CD8-positive, alpha-beta memory T cell (primary cell): ENCODE data around the gene GRIK4. TPM values are rescaled to one million over a fixed set of nuclear protein-coding genes. Genes with fewer than 3 reads are reported as not detected.

ENCODE experiments used
- CTCF ChIA-PET: fragments of 350-600 bp; sonication (Branson Sonifier 250); formaldehyde crosslinking; loops from one replicate; lab custom pipeline; 2021; ENCODE audit warnings: antibody characterized with exemption; lab: Charles Lee
- POLR2A ChIA-PET: fragments of 350-600 bp; sonication (Branson Sonifier 250); formaldehyde crosslinking; loops from one replicate; lab custom pipeline; 2021; ENCODE audit warnings: antibody characterized with exemption; lab: Charles Lee
- DNase-seq, 5 donors: peaks; one replicate each; pipeline versions ENCODE4 v3.0.0 to v3.0.0-alpha.2; 2020 to 2022; ENCODE audit warnings: mixed read lengths in 1 of 5
- H3K27ac ChIP-seq: one replicate; pipeline ENCODE4 v1.7.0; 2013; ENCODE audit warnings: low read depth, mild to moderate bottlenecking, low read length, moderate library complexity
- H3K27me3 ChIP-seq: 2 replicates; pipeline ENCODE4 v1.7.0; 2013; ENCODE audit warnings: low read length, mild to moderate bottlenecking; ENCODE audit not compliant: insufficient read depth, poor library complexity, severe bottlenecking
- H3K36me3 ChIP-seq: 2 replicates; pipeline ENCODE4 v1.7.0; 2013; ENCODE audit warnings: mild to moderate bottlenecking, low read length, moderate library complexity; ENCODE audit not compliant: insufficient read depth
- H3K4me1 ChIP-seq: 2 replicates; pipeline ENCODE4 v1.7.0; 2013; ENCODE audit warnings: mild to moderate bottlenecking, low read length, moderate library complexity; ENCODE audit not compliant: insufficient read depth
- H3K4me3 ChIP-seq: 2 replicates; pipeline ENCODE4 v1.7.0; 2013; ENCODE audit warnings: mild to moderate bottlenecking, low read length
- H3K9me3 ChIP-seq: 2 replicates; pipeline ENCODE4 v1.7.0; 2013; ENCODE audit warnings: mild to moderate bottlenecking, low read length
- H3K27ac Mint-ChIP-seq, 8 donors: one replicate each; pipeline ENCODE4 v1.8.0; 2020 to 2021; ENCODE audit warnings: mixed read lengths in 8 of 8, mild to moderate bottlenecking in 6 of 8, inconsistent platforms in 3 of 8, moderate library complexity in 3 of 8
- H3K27me3 Mint-ChIP-seq, 2 donors: one replicate each; pipeline ENCODE4 v1.8.0; 2020 to 2021; ENCODE audit warnings: mixed read lengths in 2 of 2, mild to moderate bottlenecking in 1 of 2, moderate library complexity in 1 of 2
- H3K36me3 Mint-ChIP-seq, 3 donors: one replicate each; pipeline ENCODE4 v1.8.0; 2020 to 2021; ENCODE audit warnings: mixed read lengths in 3 of 3, inconsistent platforms in 1 of 3, mild to moderate bottlenecking in 1 of 3
- H3K4me1 Mint-ChIP-seq, 3 donors: one replicate each; pipeline ENCODE4 v1.8.0; 2020 to 2021; ENCODE audit warnings: mixed read lengths in 3 of 3, inconsistent platforms in 1 of 3, mild to moderate bottlenecking in 1 of 3
- H3K4me3 Mint-ChIP-seq, 7 donors: one replicate each; pipeline ENCODE4 v1.8.0; 2020 to 2021; ENCODE audit warnings: mixed read lengths in 7 of 7, mild to moderate bottlenecking in 6 of 7, moderate library complexity in 4 of 7, inconsistent platforms in 2 of 7
- H3K9me3 Mint-ChIP-seq, 5 donors: one replicate each; pipeline ENCODE4 v1.8.0; 2020 to 2022; ENCODE audit warnings: mixed read lengths in 5 of 5, mild to moderate bottlenecking in 3 of 5, moderate library complexity in 2 of 5, inconsistent platforms in 1 of 5
- polyA plus RNA-seq: library from polyadenylated mRNA; unstranded; fragments of 300-500 nt; fragmentation: Illumina TruSeq; gene quantifications from one replicate; pipeline ENCODE4 v1.2.3, GENCODE V29; 2021
- total RNA-seq, 2 experiments: library from RNA; stranded (reverse); gene quantifications; one replicate each; pipeline ENCODE4 v1.2.3, GENCODE V29; 2021

GRIK4 gene
- total and polyA plus RNA-seq, 3 experiments from 2014 or later = 0.07 TPM; not detected in 2

DNA sequence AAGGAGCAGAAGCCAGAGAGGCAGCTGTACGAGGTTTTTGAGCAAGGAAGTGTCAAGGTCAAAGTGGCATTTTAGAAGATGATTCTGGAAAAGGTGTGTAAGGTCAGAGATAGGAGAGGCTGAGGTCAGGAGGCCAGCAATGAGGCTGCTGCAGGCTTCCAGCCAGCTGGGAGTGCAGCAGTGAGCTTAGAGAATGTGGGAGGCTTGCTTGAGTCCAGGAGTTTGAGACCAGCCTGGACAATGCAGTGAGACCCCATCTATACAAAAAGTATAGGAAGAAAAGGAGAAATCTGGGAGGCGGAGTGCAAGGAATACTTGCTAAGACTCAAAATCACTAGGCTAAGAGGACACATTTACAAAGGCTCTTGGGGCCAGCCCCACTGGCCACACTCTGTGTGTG, 96.5 kb downstream of the GRIK4 start:
- POLR2A ChIA-PET = no interaction called here
- H3K36me3 Mint-ChIP-seq = no peaks in the 10 kb centered on the region
- H3K9me3 Mint-ChIP-seq = no peaks in the 10 kb centered on the region
- CTCF ChIA-PET = no interaction called here
- no peak overlapping the region for H3K4me3 Mint-ChIP-seq
- Histone ChIP-seq H3K4me1 (no peaks in the 10 kb centered on the region), H3K27ac (no peak overlapping the region), H3K36me3 (no peaks in the 10 kb centered on the region), H3K27me3 (no peaks in the 10 kb centered on the region), H3K4me3 (no peak overlapping the region), H3K9me3 (no peaks in the 10 kb centered on the region)
- peak overlapping the region in 1 of 8 donors; percentile 61 for H3K27ac Mint-ChIP-seq
- H3K4me1 Mint-ChIP-seq = peaks cover 0 to 6% (median 0%) of the 10 kb centered on the region in 3 donors
- H3K27me3 Mint-ChIP-seq = peaks cover 3 to 14% of the 10 kb centered on the region in 2 donors
- DNase-seq = no peak

DNA sequence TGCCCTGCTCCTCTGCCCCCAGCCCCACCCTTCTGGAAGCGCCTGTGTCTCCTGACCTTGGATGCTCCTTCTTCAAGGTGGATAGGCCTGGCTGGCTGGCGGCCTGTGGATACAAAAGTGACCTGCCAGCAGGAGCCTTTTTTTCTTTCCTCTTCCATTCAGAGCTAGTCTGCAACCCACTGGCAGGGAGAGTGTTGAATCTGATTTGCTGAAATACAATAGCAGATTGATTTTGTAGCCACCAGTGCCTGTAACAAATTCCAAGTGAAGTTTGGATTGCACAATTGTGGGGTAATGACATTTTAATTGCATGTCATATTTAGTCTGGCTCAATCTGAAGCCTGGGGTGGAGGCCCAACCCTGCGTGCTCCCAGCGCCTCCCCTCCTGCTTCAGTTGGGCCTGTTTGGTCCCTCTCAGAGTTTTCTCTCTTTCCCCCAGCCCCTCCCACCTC, 97.2 kb downstream of the GRIK4 start:
- DNase-seq = no peak
- peaks cover 3 to 15% of the 10 kb centered on the region in 2 donors for H3K27me3 Mint-ChIP-seq
- no peaks in the 10 kb centered on the region for H3K4me1 ChIP-seq
- no peaks in the 10 kb centered on the region for H3K9me3 Mint-ChIP-seq
- no peaks in the 10 kb centered on the region for H3K36me3 Mint-ChIP-seq
- H3K4me3 ChIP-seq = no peak overlapping the region
- H3K4me1 Mint-ChIP-seq = peaks cover 0 to 11% (median 0%) of the 10 kb centered on the region in 3 donors
- H3K36me3 ChIP-seq = no peaks in the 10 kb centered on the region
- ChIA-PET CTCF (no interaction called here), POLR2A (no interaction called here)
- no peaks in the 10 kb centered on the region for H3K9me3 ChIP-seq
- no peak overlapping the region for H3K4me3 Mint-ChIP-seq
- H3K27me3 ChIP-seq = no peaks in the 10 kb centered on the region
- H3K27ac Mint-ChIP-seq = no peak overlapping the region
- H3K27ac ChIP-seq = no peak overlapping the region

DNA sequence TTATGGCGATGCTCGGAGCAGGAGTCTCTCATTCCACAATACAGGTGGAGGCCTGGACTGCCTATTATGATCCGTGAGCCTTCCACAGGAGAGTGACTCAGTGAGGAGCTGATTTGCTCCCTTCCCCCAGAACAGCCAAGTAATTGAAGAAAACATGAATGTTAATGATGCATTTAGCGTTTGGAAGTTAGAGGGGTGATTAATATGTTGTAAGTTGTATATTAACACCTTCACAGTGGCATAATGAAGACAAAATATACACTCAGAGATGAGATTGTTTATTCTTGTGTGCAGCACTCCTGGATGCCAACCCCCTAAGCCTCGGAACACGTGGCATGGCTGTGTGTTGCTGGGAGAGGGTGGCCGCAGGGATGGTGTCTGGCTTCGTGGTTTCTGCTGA, 98.6 kb downstream of the GRIK4 start:
- no peaks in the 10 kb centered on the region for H3K36me3 Mint-ChIP-seq
- Histone ChIP-seq H3K27ac (no peak overlapping the region), H3K27me3 (no peaks in the 10 kb centered on the region), H3K4me3 (no peak overlapping the region), H3K36me3 (no peaks in the 10 kb centered on the region), H3K9me3 (no peaks in the 10 kb centered on the region), H3K4me1 (no peaks in the 10 kb centered on the region)
- POLR2A ChIA-PET = no interaction called here
- H3K27me3 Mint-ChIP-seq = peaks cover 3 to 19% of the 10 kb centered on the region in 2 donors
- peaks cover 0 to 11% (median 0%) of the 10 kb centered on the region in 3 donors for H3K4me1 Mint-ChIP-seq
- no peaks in the 10 kb centered on the region for H3K9me3 Mint-ChIP-seq
- H3K27ac Mint-ChIP-seq = no peak overlapping the region
- CTCF ChIA-PET = no interaction called here
- no peak for DNase-seq
- H3K4me3 Mint-ChIP-seq = no peak overlapping the region

DNA sequence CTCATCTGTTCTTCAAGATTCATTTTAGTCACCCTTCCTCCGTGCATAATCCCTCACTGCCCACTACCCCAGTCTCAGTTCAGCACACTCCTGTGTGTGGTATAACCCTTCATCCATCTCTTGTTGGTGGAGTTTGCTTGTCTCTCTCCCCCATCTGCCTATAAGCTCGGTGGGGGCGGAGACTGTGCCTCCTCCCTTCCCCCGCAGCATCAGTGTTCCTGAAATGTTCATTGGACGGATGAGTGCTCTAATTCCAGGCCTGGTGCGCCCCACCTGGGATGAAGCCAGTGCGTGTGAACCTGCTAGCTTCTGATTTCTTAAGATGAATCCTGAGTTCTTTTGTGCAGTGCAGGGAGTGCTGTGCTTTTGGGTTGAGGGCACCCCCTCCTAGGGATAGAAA, 100.0 kb downstream of the GRIK4 start:
- no peaks in the 10 kb centered on the region for H3K4me1 ChIP-seq
- H3K27ac Mint-ChIP-seq = no peak overlapping the region

DNA sequence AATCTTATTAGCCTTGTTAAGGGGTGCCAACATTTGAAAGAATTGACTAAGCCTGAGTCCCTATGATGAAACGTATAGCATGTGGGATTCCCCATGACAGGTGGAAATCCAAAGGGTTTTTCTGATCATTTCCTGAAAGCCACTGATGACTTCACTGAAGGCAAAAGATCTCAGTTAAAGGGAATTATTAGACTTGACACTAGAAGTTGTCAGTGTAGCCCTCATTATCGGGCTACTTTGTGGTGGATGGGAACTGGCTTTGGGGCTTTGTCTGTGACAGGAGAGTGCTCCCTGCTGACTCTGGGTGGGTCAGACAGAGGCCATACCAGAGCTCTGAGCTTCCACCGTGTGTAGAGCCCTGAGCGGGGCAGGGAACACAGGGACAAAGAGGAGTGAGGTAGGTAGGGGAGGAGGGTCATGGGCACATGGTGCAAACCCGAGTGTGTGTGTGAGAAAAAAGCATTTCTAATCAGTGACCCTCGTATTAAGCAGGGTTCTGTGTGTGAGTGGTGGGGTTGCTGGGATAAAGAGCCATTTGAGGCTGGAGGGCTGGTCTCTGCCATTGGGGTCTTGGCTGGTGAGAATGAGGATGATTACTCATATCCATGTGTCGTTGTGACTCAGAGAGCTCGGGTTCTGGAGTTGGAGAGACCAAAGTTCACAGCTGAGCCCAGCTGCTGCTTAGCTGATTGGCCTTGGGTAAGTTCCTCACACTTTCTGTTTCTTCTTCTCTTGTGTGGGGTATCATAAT, 101.1 kb downstream of the GRIK4 start:
- H3K4me1 ChIP-seq = no peaks in the 10 kb centered on the region
- Mint-ChIP-seq H3K4me3 (peak overlapping the region in 2 of 7 donors; percentile 58 to 79), H3K27ac (peak overlapping the region in 2 of 8 donors; percentile 5 to 76), H3K36me3 (no peaks in the 10 kb centered on the region), H3K27me3 (peaks cover 0 to 19% of the 10 kb centered on the region in 2 donors), H3K4me1 (peaks cover 0 to 11% (median 0%) of the 10 kb centered on the region in 3 donors), H3K9me3 (peaks cover 3 to 6% (median 4%) of the 10 kb centered on the region in 5 donors)
- H3K27me3 ChIP-seq = no peaks in the 10 kb centered on the region
- no peak for DNase-seq
- H3K36me3 ChIP-seq = no peaks in the 10 kb centered on the region
- ChIA-PET CTCF (interaction anchor here (1.4 kb wide), 1 partner anchor 11 kb away, joined by 4 read pairs; no protein-coding TSS in a partner anchor), POLR2A (no interaction called here)
- H3K27ac ChIP-seq = no peak overlapping the region
- no peak overlapping the region for H3K4me3 ChIP-seq
- H3K9me3 ChIP-seq = no peaks in the 10 kb centered on the region

More for the DNA sequence above, 100.0 kb downstream of the GRIK4 start:
- Histone ChIP-seq H3K27me3 (no peaks in the 10 kb centered on the region), H3K36me3 (no peaks in the 10 kb centered on the region), H3K4me3 (no peak overlapping the region), H3K9me3 (no peaks in the 10 kb centered on the region), H3K27ac (no peak overlapping the region)
- DNase-seq = no peak
- Mint-ChIP-seq H3K27me3 (peaks cover 3 to 19% of the 10 kb centered on the region in 2 donors), H3K4me3 (no peak overlapping the region), H3K4me1 (peaks cover 0 to 11% (median 0%) of the 10 kb centered on the region in 3 donors), H3K36me3 (no peaks in the 10 kb centered on the region), H3K9me3 (peaks cover 0 to 2% (median 0%) of the 10 kb centered on the region in 5 donors)
- POLR2A ChIA-PET = no interaction called here
- CTCF ChIA-PET = no interaction called here

DNA sequence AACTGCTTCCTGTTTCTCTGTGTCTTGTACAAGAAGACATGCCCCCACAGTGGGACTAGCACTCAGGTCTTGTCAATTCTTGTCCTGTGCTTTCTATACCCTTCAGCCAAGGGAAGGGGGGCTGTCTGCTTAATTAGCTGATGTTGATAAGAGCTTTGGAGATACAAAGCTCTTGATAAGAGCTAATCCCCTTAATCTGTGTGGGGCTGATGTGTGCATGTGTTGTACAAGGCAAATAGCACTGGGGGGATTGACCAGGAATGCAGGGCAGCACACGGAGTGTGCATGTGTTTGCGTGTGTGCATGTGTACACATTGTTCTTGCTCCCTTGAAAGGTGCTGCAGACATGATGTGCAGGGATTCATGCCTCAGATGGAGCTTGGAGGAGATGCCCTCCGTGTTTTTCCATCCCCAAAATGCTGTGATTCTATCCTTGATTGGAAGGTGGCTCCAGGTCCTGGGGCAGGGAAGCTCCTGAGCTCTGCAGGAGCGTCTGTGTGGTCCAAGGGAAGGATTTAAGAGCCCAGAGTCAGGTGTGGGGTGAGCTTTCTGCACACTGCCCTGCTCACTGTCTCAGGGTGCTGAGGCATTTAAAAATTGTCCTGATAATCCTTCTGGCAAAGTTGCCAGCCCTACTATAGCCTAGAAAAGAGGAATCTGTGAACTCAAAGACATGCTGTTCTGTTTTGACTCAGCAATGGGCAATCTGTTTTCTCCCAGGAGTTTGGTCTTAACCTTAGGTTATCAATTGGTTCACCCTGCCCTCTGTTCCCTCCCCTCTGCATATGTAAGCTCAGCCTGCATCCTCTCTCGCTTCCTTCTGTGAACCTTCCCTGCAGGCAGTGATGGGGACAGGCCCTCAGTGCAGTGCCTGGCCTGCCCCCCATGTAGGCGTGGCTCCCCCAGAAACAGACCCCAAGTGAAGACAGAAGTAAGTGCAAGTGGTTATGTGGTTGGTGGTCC, 102.0 kb downstream of the GRIK4 start:
- Histone ChIP-seq H3K27ac (no peak overlapping the region), H3K4me1 (no peaks in the 10 kb centered on the region), H3K36me3 (no peaks in the 10 kb centered on the region), H3K4me3 (no peak overlapping the region), H3K27me3 (no peaks in the 10 kb centered on the region), H3K9me3 (no peaks in the 10 kb centered on the region)
- no peak overlapping the region for H3K4me3 Mint-ChIP-seq
- no peak for DNase-seq
- CTCF ChIA-PET = interaction anchor here (1.4 kb wide), 1 partner anchor 12 kb away, joined by 4 read pairs; no protein-coding TSS in a partner anchor
- POLR2A ChIA-PET = no interaction called here
- H3K36me3 Mint-ChIP-seq = peaks cover 0 to 5% (median 0%) of the 10 kb centered on the region in 3 donors
- H3K27me3 Mint-ChIP-seq = peaks cover 0 to 19% of the 10 kb centered on the region in 2 donors
- peak overlapping the region in 1 of 8 donors; percentile 5 for H3K27ac Mint-ChIP-seq
- peaks cover 0 to 11% (median 0%) of the 10 kb centered on the region in 3 donors for H3K4me1 Mint-ChIP-seq
- peaks cover 6 to 12% (median 9%) of the 10 kb centered on the region in 5 donors for H3K9me3 Mint-ChIP-seq

DNA sequence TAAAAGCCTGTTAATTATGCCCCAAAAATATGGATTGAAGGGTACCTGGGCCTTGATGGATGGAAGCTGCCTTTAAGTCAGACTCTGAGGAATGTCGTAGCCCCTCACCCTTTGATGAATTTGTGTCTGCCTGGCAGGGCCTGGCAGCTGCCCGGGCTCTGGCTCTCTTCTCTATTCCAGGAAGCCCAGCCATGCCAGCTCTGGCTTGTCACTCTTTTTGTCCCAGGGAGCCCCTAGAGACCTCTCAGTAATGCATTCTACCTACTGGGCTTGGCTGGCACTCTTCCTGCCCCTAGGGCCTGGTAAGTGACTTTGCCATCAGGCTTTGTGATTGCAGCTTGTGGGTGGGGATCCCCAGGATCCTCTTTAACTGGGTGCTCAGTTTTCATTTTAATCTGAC, 103.8 kb downstream of the GRIK4 start:
- CTCF ChIA-PET = no interaction called here
- Mint-ChIP-seq H3K4me3 (no peak overlapping the region), H3K36me3 (peaks cover 0 to 5% (median 0%) of the 10 kb centered on the region in 3 donors), H3K9me3 (peaks cover 9 to 19% (median 11%) of the 10 kb centered on the region in 5 donors), H3K4me1 (peaks cover 0 to 11% (median 0%) of the 10 kb centered on the region in 3 donors), H3K27ac (no peak overlapping the region), H3K27me3 (peaks cover 0 to 19% of the 10 kb centered on the region in 2 donors)
- Histone ChIP-seq H3K27me3 (no peaks in the 10 kb centered on the region), H3K9me3 (no peaks in the 10 kb centered on the region), H3K4me1 (no peaks in the 10 kb centered on the region), H3K36me3 (no peaks in the 10 kb centered on the region), H3K4me3 (no peak overlapping the region), H3K27ac (no peak overlapping the region)
- no peak for DNase-seq
- POLR2A ChIA-PET = no interaction called here
